GM19025 (cell line): ENCODE measurements around the gene EN1.
A peak's percentile ranks its signal among the peaks of the same experiment; 100 is the strongest.

Experiments used
- ATAC-seq: cut with Tn5 transposase; IDR thresholded peaks from one replicate; pipeline ENCODE4 v1.9.1; 2021; ENCODE audit warnings: mild to moderate bottlenecking, low read depth, moderate library complexity; ENCODE audit not compliant: unreplicated experiment

Gene EN1

DNA sequence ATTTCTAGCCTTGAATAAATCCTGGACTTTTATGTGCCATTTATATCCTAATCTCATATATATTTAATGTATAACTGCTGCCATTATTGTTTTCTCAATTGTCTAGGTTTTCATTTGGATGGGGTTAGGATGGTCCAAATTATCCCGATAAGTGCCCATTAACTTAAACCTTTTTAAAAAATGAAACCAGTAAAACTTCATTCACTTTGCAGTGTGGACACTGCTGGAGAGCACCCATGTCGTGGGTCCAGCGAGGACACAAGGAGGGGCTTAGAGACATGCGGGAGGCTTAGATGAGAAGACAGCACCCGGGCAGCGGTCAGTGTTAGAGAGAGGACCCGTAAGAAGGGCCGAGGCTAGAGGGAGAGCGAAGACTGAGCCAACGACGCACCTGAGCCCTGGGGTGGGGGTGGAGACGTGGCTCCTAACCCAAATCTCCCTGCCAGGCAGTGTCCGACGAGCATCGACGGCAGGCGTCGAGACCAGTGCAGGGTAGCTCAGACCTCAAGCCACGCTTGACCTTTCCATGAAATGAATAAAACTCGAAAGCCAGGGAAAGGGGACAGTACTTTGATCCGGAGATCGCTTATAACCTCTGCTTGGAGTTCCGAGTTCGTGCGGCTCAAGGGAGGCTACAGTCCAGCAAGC lies 9.0 kb upstream of the EN1 start:
- ATAC-seq: no peak

DNA sequence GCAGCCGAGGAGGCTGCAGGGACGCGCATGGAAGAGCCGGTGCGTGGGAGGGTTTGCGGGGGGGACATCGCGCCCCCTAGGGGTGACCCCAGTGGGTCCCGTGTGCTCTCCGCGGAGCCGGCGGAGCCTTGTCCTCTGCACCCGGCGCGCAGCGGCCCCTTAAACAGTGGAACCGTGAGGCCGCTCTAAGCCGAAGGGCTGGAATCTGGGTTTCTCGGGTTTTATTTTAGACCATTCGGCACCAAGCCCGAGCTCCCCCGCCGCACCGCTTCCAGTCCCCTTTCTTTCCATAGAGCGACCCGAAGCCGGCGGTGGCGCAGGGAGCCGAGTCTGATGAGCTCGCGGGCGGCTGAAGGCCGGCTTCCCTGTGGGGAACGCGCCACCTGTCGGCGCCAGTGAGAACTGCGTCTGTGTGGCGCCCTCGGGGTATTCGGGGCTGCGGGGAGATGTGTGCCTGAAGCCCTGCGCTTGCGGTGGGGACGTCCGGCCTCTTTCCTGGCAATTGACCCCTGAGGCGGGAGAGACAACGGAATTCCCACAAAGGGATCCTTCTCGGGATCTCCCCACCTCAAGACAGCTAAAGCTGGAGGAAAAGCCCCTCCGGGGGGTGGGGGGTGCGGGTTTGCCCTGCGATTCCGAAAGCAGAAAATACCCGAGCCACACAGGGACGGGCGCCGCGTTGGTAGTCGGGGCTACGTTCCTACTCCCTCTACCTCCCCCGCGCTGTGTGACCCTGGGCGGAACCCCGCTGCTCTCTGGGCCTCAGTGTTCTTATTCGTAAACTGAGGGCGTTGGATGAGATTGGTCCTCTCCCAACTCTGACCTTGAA lies 8.2 kb upstream of the EN1 start:
- peak; percentile 96 for ATAC-seq

DNA sequence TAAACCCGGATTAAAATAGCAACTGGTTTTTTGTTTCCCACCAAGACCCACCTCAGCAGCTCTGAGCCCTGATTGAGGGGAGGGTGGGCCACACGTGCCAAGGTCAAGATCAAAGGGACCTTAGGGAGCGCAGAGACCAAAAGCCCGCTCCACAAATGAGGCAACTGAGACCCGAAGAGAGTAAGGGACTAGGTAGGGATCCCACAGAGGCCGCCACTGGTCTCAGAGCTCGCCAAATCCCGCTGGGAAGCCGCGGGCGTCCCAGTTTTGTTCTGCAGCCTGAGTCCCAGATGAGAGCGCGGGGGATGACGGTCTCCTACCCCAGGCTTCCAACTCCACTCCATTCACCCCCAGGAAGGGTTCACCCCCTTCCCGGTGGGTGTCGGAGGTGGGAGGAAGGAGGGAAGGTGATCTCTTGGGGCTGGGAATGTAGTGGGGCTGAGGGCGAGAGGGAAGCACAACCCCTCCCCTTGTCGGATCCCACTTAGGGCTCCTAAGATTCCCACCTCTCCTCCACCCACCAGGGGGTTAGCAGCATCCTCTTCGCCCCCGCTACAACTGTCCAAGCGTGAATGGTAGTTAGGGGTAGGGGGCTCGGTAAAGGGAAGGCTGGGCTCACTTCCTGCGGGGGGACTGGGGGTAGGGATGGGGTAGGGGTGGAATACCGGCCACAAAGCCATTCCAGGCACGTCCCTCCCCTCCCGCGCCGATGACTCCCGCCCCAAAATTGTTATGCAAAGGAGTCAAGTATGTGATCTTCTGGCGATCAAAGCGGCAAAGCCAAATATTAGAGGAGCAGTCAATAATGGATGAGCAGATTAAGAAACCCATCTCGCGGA lies 7.3 kb upstream of the EN1 start:
- no peak for ATAC-seq

DNA sequence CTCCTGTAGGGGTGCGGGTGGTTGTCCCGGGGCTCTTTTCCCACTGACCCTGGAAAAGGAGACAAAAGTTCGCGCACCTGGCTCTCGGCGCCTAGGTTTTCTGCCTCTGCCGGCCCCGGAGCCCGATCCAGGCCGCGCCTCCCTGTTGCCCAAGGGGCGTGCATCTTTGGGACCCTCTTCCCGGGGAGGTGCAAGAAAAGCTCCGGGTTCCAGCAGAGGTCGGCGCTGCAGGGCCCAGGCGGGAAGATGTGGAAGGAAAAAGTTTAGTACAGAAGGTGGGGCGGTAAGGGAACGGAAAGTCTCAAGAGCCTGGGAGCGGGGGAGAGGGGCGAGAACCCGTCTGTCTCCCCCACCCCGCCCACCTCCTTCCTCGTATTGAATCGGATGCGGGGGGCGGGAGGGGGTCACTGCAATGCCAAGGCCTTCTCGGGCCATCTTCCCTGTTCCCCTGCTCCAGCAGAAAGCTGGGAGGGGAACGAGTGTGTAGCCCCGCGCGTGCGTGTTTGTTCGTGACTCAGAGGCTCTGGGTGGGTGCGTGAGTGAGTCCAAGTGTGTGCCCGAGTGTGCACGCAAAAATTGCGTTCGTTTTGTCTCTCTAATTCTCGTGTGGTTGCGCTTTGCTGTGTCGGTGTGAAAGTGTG lies 6.3 kb upstream of the EN1 start:
- ATAC-seq: no peak

DNA sequence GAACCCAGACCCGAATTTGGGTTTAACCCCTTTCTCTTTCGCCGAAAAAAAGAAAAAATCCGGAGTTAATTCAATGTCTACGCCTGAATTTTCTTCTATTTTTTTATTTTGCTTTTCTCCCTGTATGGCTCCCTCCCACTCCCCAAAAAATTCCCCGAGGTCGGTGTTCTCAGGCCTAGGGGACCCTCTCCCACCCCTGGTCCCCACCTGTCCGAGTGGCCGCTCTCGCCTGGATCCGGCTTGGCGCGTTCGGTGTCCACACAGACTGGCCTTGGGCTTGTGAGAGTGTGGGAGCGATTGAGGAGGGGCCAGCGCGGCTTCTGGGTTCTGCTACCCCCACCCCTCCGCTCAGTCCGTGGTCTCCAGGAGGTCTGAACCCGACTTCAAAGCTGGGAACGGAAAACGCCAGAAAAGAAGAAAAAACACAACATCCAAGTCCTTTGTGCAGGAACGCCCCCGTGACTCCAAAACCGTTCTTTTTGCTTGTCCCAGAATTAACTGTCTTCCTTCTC lies 5.7 kb upstream of the EN1 start:
- no peak for ATAC-seq

DNA sequence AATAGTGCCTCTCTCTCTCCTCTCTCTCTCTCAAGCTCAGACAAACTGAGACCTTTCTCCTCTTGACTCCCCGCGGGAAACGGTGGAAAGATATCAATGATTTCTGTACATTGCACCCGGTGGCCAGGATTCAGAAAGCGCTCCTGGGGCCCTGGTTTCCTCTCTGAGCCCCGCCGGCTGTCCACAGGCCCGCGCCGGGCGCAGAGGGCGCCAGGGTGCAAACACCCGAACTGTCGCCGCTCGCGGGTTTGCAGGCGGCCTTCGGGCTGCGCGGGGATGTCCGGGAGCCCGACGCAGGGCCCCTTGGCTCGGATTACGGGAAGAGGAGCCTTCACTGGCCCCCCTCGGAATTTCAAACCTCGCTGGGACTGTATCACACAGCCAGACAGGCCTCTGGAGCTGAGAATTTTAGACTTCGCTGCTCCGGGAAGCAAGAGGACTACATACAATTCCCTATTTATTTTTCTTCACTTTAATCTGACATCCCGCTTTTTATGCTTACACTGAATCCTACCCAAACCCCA lies 5.2 kb upstream of the EN1 start:
- no peak for ATAC-seq

DNA sequence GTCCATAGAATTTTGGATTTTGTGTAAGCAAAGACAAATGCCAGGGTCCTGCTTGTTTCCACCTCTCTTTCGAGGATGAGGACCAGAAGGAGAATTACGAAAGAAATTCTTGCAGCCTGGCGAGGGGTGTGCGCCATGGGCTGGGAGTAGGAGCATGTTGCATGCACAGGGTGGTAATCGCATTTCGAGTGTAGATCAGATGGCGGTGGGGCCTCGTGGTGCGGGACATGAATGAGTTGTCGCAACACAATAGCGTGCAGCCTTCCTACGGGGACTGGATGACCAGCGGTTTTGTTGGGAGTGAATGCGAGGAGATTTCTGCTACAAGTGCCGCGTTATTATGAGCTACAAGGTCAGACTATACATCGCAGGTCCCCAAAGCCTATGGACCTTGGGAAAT lies 4.2 kb upstream of the EN1 start:
- no peak for ATAC-seq

DNA sequence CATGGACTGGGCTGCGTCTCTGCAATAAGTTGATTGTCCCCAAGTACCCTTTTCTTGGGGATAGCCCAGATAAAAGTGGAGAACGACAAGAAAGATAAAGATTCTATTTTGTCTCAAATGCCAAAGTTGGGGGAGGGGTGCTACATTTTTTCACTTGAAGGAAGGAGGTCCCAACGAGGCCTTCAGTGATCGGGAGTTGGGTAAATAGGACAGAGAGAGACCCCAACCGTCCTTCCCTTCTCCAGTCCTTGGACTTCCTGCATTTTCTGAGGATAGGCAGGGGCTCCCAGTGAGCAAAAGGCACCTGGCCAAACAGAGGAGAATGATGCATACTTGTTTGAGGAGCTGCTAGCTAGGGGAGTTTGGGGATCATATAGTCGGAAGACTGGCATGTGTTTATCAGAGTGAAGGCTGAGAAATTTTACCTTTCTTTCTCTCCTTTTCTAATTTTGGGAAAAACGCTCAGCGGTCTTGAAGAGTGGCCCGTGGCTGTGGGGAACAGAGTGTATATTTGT lies 3.5 kb upstream of the EN1 start:
- no peak for ATAC-seq

DNA sequence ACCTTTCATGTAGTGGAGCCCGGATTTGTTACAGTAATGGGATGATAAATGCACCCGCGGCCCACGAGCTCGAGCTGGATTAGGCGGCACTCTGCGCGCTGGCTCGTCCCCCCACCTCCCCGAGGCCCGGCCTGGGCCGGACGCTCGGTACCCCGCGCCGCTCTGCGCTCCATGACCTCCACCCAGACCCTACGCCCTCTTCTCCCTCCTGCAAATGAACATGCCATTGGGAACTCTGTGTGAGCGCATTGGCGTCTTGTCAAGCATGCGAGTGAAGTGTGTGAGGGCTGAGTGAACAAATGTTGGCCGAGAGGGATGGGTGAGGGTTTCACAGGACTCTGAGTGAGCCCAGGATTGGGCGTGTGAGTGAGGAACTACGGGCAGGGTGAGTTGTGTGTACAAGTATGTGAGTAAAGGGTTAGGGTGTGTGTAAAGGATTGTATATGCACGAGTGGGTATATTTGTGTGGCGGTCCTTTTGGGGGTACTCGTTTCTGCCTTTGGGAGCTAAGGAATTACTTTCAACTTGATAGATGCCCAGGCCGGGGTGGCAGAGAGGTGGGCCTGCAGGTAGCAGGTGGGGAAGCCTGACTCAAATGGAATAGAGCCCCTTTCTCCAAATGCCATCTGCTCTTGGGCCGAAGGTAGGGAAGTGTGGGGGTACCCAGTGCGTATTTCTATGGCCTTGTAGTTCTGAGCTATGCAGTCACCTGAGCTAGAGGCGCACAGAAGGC lies 2.9 kb upstream of the EN1 start:
- no peak for ATAC-seq

DNA sequence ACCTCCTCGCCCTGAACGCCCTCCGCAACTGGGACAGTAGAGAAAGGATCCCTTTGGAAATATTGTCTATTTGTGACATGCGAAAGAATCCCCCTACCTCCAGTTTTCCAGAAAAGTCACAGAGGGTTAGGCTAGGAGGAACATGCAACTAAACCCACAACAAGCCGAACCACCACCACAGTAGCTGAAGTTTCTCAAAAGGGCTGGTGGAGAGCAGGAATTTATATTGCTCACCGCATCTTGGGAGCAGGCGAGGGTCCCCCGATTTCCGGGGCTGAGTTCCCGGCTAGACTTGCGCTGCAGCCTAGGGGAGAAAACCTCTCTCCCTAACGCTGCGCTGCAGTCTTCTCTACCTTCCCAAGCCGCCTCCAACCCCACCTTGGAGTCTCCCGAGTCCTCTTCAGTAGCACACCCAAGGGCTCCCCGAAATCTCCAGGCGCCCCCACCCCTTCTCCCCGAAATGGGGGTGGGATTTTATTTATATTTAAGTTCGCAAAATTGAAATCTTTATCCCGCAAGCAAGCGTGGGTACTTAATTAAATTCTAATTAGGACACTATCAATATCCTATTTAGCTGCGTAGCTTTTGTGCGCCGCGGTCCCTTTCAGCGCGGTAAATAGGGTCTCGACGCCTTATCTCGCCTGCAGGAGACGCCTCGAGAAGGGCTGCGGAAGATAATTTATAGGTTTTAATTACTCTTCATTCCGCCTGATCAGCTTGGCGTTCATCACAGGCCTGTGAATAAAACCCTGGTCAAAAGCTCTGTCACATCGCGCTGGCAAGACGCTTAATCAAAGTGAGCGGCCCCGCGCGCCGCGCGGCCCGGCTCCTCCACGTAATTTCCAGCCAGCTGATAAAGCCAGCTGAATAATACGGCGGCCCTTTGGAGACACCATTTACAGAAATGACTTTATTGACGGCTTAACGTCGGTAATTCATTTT lies 2.0 kb upstream of the EN1 start:
- no peak for ATAC-seq

DNA sequence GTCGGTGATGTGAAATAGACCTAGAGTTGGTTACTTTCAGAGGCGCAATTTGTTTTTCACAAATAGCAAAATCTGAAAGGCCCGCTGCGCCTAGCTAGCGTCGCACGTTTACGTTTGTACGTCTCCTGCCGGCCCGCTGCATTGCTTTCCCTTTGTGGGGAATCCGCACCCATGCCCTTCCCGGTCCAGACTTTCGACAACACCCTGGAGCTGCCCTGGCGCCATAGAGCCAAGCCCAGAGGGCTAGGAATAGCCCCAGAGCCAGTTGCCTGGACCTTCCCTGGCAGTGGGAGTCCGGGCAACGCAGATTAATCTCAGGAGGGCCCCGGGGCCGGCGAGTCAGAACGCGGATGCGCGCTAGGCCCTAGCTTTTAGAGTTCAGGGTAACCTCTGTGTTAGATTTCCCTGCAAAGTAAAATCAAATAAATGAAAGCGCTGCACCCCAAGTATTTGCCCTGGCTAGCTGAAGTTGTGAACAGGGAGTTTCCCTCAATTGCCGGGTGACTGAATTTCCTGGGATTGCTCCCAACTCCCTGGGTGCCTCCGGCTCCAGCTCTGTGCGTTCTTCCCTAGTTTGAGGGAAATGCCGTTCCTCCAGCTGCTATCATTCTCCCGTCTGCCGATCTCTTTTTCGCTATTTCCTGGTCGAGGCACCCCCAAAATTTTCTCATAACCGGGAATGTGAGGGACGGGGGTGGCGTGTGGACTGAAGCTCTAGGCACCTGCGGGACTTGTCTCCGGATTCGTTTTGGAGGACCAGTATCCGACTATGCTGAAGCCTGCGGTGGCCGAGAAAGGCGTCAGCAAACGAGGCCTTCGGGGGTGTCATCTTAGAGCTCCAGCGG lies 1.2 kb upstream of the EN1 start:
- no peak for ATAC-seq

DNA sequence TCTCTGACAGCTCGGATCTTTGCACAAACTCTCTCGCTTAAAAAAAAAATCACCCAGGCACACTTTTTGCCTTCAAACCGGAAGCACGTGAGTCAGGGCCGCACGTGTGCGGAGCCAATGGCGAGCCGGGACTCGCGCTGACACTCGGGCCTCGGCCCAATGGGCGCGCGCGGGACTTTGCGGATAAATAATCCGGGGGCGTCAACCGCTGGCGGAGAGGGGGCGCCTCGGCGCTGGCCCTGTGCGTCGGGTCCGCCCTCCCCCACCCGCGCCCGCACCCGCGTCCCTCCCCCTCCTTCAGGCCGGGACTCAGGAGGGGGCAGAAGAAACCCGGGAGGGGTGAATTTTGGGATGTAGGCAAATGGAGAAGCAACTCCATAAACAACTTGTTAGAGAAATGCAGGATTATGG lies 319 bp upstream of the EN1 start:
- ATAC-seq: no peak

DNA sequence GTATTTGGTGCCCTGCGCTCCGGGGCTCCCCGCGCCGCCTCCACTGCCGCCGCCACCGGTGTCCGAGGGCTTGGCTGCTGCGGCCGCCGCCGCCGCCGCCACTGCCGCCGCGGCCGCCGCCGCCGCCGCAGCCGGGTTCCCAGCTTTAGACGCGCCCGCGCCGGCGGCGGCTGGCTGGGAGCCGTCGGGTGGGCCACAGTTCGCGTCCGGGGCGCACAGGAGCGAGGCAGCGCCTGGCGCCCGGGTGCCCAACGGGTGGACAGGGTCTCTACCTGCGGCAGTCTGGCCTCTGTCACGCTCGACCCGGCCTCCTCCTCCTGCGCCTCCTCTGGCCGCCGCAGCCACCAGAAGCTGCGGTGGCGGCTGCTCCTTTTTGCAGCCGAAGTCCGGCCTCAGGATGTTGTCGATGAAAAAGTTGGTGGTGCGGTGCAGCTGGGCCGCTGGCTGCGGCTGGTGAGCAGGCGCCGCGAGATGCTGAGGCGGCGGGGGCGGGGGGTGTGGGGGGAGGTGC lies 951 bp downstream of the EN1 start:
- no peak for ATAC-seq

DNA sequence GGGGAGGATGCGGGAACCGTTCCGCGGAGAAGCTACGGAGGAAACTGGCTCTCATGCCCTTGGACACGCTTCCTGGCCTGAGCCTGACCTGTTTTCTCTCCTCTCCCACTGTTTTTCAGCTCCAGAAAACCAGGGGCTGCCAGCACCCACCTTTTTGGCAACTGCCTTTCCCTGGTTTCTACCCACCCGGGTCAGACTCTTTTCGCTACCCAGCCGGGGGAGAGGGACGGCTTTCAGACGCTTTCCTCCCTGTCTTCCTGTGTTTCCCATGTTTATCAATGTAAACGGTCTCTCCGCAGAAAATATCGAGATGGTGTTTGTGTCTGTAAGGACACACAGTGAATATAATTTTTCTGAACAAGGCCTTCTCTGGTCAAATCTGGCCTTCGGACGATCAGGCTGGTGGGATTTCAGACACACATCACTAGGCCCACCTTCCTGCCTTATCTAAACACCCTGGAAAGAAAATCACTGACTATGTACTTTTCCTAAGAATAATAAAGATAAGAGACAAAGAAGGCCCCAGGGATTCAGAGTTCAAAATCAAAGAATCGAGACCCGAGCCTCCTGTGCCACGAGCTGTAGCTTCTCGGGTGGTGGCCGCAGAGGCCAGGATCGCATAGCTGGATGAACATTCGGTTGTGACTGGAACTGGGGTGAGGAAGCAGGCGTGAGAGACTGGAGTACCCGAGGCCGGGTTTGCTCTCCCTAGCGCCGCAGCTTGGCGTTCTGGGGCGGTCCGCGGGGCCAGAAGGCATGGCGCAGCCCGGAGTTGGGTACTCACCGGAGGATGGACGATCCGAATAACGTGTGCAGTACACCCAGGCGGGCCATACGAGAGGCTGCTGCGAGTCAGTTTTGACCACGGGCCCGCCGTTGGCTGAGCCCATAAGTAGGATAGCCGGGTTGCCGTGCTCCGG lies 1.7 kb downstream of the EN1 start:
- no peak for ATAC-seq

DNA sequence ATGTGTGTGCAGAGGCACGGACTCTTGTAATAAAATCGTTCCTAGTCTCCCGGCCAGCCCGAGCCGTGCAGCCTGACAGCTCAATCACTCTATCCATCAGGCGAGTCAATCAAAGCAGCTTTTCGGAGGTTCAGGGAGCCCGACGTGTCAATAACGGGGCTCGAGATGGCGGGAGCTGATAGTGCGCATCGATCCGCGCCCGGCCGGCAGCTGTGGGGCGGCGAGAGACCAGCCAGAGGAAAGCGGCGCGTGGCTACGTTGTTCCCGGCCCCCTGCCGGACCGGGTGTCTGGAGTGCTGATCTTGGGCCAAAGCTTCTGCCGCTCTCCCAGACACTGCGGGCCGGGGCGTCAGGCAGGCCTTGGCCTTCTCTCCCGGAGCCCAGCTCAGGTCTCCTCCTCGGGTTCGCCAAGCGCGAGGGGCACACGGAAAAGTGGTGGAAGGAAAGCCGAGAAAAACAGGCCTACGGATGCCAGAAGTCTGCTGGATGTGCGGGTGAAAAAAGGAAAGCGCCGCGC lies 2.4 kb downstream of the EN1 start:
- ATAC-seq: no peak
